SU-DHL-6 (cell line): ENCODE measurements around the gene FGF19.

Experiments used
- CTCF ChIP-seq: fragments of 200-600 bp; sonication (generic); IDR thresholded peaks from one replicate; pipeline ENCODE4 v1.5.1; 2017; ENCODE audit warnings: antibody characterized with exemption, mild to moderate bottlenecking, low read length, moderate library complexity; ENCODE audit not compliant: insufficient read depth, poor library complexity, severe bottlenecking
- EZH2phosphoT487 ChIP-seq: fragments of 200-600 bp; sonication (generic), shearing (Covaris generic); conservative IDR thresholded peaks from 2 replicates; pipeline ENCODE4 v1.6.1; 2018; ENCODE audit warnings: mild to moderate bottlenecking, antibody characterized with exemption, low read length, moderate library complexity, mixed read lengths

- TF ChIP-seq CTCF (no peak), EZH2phosphoT487 (no peak)
These were observed 40.5 kb downstream of the FGF19 start for GRCh38 chr11:69663326-69663725.
